ENCODE results near the gene PDHX.
"Not testable (repeated sequence)": the region's sequence is repeated elsewhere in the genome, so short reads cannot be mapped to it uniquely, and the experiment has no call there.

The PDHX gene

GRCh38 chr11:34997952-34998528 lies 81.6 kb downstream of the PDHX start:
- DNase-seq: no peak

- no peak for DNase-seq
Measured at GRCh38 chr11:34999453-34999852, 83.0 kb downstream of the PDHX start.

- no peak for DNase-seq
Measured at GRCh38 chr11:35003186-35003585, 86.8 kb downstream of the PDHX start.

- DNase-seq: no peak
Measured at GRCh38 chr11:35003658-35004057, 87.2 kb downstream of the PDHX start.

- DNase-seq: no peak
Measured at GRCh38 chr11:35005141-35005780, 88.8 kb downstream of the PDHX start.

GRCh38 chr11:35006389-35007128 lies 90.1 kb downstream of the PDHX start:
- no peak for DNase-seq

GRCh38 chr11:35007277-35007676 lies 90.9 kb downstream of the PDHX start:
- no peak for DNase-seq

GRCh38 chr11:35009191-35009943 lies 92.9 kb downstream of the PDHX start:
- no peak for DNase-seq

- DNase-seq: no peak
Measured at GRCh38 chr11:35009944-35010342, 93.5 kb downstream of the PDHX start.

- DNase-seq: no peak
Measured at GRCh38 chr11:35010654-35011053, 94.2 kb downstream of the PDHX start.

- DNase-seq: no peak
Measured at GRCh38 chr11:35011389-35011788, 95.0 kb downstream of the PDHX start.

GRCh38 chr11:35011944-35012343 lies 95.5 kb downstream of the PDHX start:
- DNase-seq: no peak

- no peak for DNase-seq
Measured at GRCh38 chr11:35012467-35013191, 96.2 kb downstream of the PDHX start.

GRCh38 chr11:35013514-35014233 lies 97.3 kb downstream of the PDHX start:
- DNase-seq: no peak

GRCh38 chr11:35014346-35014745 lies 97.9 kb downstream of the PDHX start:
- DNase-seq: no peak

GRCh38 chr11:35015621-35016387 lies 99.4 kb downstream of the PDHX start:
- DNase-seq: no peak

- no peak for DNase-seq
Measured at GRCh38 chr11:35016916-35017315, 100.5 kb downstream of the PDHX start.

- DNase-seq: no peak
Measured at GRCh38 chr11:35017528-35018342, 101.3 kb downstream of the PDHX start.

- DNase-seq: no peak
Measured at GRCh38 chr11:35021589-35021988, 105.2 kb downstream of the PDHX start.

- not testable (repeated sequence) for DNase-seq
Measured at GRCh38 chr11:35023940-35024339, 107.5 kb downstream of the PDHX start.
